SK-N-MC (cell line): ENCODE measurements around the gene LRRC38.

Source experiments
- EZH2 ChIP-seq: fragments of 200-600 bp; sonication (generic); IDR thresholded peaks from one replicate; pipeline ENCODE4 v1.6.1; 2017; ENCODE audit warnings: antibody characterized with exemption
- POLR2AphosphoS5 ChIP-seq: IDR thresholded peaks from 2 replicates; pipeline ENCODE4 v1.6.1; 2012; ENCODE audit warnings: mild to moderate bottlenecking, low read depth, low read length, borderline replicate concordance

DNA sequence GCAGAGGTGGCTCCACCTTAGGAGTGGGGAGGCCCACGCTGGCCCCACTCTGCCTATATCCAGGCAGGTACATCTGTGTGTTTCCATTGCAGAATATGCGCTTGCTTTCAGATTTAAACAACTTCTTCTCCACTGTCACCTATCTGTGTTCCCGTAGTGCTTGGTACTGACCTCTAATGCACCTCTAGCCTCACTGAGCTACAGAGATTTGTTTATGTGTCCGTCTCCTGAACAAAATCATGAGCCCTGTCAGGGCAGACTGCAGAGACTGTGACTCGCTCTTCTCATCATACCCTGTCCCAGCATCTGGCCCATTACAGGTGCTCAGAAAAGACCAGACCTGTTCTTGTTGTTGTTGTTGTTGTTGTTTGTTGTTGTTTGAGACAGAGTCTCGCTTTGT is 14.5 kb upstream of the LRRC38 start:
- TF ChIP-seq EZH2 (no peak), POLR2AphosphoS5 (no peak)
